DOHH2 (cell line): ENCODE data around the gene CHN2.

Experiments
- H3F3A ChIP-seq: fragments of 200-600 bp; sonication (generic), shearing (Covaris generic); 2 replicates; pipeline ENCODE4 v1.6.0; 2016; ENCODE audit warnings: antibody characterized with exemption, mild to moderate bottlenecking; ENCODE audit not compliant: control insufficient read depth, insufficient read depth
- H3K27ac ChIP-seq: fragments of 200-600 bp; sonication (generic); 2 replicates; pipeline ENCODE4 v1.5.1; 2014; ENCODE audit warnings: low read depth, mild to moderate bottlenecking, low read length, moderate library complexity
- H3K27me3 ChIP-seq: fragments of 200-600 bp; sonication (generic); 2 replicates; pipeline ENCODE4 v1.6.1; 2014; ENCODE audit warnings: mild to moderate bottlenecking, low read length, mixed read lengths; ENCODE audit not compliant: control insufficient read depth
- H3K36me3 ChIP-seq: fragments of 200-600 bp; sonication (generic); 2 replicates; pipeline ENCODE4 v1.6.1; 2014; ENCODE audit warnings: mild to moderate bottlenecking, low read length, moderate library complexity, mixed read lengths; ENCODE audit not compliant: control insufficient read depth
- H3K4me1 ChIP-seq: fragments of 200-600 bp; sonication (generic); 2 replicates; pipeline ENCODE4 v1.6.1; 2014; ENCODE audit warnings: mild to moderate bottlenecking, low read length, mixed read lengths; ENCODE audit not compliant: control insufficient read depth
- H3K4me2 ChIP-seq: fragments of 200-600 bp; sonication (generic); 2 replicates; pipeline ENCODE4 v1.6.0; 2014; ENCODE audit warnings: mild to moderate bottlenecking, low read length, moderate library complexity
- H3K4me3 ChIP-seq: fragments of 200-600 bp; sonication (generic); 2 replicates; pipeline ENCODE4 v1.5.1; 2014; ENCODE audit warnings: mild to moderate bottlenecking, low read length, mixed read lengths
- H3K79me2 ChIP-seq: fragments of 200-600 bp; sonication (generic); 2 replicates; pipeline ENCODE4 v1.6.1; 2014; ENCODE audit warnings: mild to moderate bottlenecking, low read length, mixed read lengths; ENCODE audit not compliant: control insufficient read depth
- H3K9me2 ChIP-seq: fragments of 200-600 bp; sonication (generic); replicated peaks from 2 replicates; pipeline ENCODE4 v1.6.1; 2014; ENCODE audit warnings: mild to moderate bottlenecking, low read length, mixed read lengths; ENCODE audit not compliant: control insufficient read depth
- H3K9me3 ChIP-seq: fragments of 200-600 bp; sonication (generic); 2 replicates; pipeline ENCODE4 v1.6.1; 2014; ENCODE audit warnings: antibody characterized with exemption, low read length, mixed read lengths; ENCODE audit not compliant: control insufficient read depth, insufficient read depth
- H4K20me1 ChIP-seq: fragments of 200-600 bp; sonication (generic); 2 replicates; pipeline ENCODE4 v1.6.0; 2014; ENCODE audit warnings: low read depth, mild to moderate bottlenecking, antibody characterized with exemption, low read length, moderate library complexity; ENCODE audit not compliant: control insufficient read depth, insufficient read depth
- EZH2phosphoT487 ChIP-seq: fragments of 200-600 bp; sonication (generic); IDR thresholded peaks from 2 replicates; pipeline ENCODE4 v1.6.1; 2017; ENCODE audit warnings: borderline replicate concordance, mild to moderate bottlenecking, antibody characterized with exemption, low read length, moderate library complexity, mixed read lengths
- TF ChIP-seq, protein P1 (sequence below): fragments of 200-600 bp; sonication (generic); IDR thresholded peaks from one replicate; pipeline ENCODE4 v1.5.1; 2014; ENCODE audit warnings: antibody characterized with exemption, mild to moderate bottlenecking, low read depth, low read length; ENCODE audit not compliant: poor library complexity, severe bottlenecking

The CHN2 gene

GRCh38 chr7:29278337-29279069, 83.9 kb downstream of the CHN2 start:
- H3K36me3 ChIP-seq = no peaks in the 10 kb centered on the region
- H3K4me3 ChIP-seq = no peak overlapping the region
- H3K27ac ChIP-seq = no peak overlapping the region
- H3K4me2 ChIP-seq = no peak overlapping the region
- no peaks in the 10 kb centered on the region for H3K9me2 ChIP-seq
- no peaks in the 10 kb centered on the region for H3F3A ChIP-seq
- TF ChIP-seq, protein P1, sequence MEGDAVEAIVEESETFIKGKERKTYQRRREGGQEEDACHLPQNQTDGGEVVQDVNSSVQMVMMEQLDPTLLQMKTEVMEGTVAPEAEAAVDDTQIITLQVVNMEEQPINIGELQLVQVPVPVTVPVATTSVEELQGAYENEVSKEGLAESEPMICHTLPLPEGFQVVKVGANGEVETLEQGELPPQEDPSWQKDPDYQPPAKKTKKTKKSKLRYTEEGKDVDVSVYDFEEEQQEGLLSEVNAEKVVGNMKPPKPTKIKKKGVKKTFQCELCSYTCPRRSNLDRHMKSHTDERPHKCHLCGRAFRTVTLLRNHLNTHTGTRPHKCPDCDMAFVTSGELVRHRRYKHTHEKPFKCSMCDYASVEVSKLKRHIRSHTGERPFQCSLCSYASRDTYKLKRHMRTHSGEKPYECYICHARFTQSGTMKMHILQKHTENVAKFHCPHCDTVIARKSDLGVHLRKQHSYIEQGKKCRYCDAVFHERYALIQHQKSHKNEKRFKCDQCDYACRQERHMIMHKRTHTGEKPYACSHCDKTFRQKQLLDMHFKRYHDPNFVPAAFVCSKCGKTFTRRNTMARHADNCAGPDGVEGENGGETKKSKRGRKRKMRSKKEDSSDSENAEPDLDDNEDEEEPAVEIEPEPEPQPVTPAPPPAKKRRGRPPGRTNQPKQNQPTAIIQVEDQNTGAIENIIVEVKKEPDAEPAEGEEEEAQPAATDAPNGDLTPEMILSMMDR = no peak
- TF ChIP-seq EZH2phosphoT487 = no peak
- H3K79me2 ChIP-seq = no peaks in the 10 kb centered on the region
- H3K4me1 ChIP-seq = no peaks in the 10 kb centered on the region
- no peaks in the 10 kb centered on the region for H3K9me3 ChIP-seq
- H3K27me3 ChIP-seq = no peaks in the 10 kb centered on the region
- H4K20me1 ChIP-seq = no peaks in the 10 kb centered on the region

DNA sequence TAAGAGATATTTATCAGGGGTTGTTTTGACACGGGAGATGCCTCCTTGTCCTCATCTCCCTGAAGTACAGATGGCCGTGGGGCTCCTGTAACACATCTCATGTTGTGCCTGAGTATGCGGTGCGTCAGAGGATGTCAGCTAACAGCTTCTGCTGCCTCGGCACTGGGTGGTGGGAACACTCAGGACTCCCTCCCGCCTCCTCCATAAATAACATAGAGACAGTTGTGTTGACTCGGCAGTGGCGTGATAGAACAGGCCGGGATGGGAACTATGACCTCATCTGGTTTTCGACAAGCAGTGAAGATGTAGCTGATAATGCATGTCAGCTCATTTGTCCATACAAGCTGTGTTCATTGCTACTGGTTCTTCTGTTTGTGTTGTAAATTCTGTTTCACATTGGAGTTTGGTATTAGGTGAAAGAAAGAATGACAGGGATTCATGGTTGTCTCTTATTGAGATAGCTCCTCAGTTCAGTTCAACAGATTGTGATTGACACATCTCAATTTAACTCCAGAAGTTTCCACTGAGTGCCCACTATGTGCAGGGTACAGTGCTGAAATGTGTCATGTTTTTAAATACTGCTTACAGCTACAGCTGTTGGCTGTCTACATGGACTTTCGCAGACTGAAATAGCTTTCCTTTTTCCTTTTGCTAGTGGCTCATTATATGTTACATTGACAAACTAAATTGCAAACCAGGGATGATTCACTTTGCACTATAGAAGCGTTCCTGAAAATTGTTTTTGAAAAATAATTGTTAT, 87.4 kb downstream of the CHN2 start:
- no peak for TF ChIP-seq EZH2phosphoT487
- no peaks in the 10 kb centered on the region for H3F3A ChIP-seq

GRCh38 chr7:29282819-29283414, 88.3 kb downstream of the CHN2 start:
- Histone ChIP-seq H3K9me3 (no peaks in the 10 kb centered on the region), H3K79me2 (no peaks in the 10 kb centered on the region), H3K4me2 (no peak overlapping the region), H3K4me1 (no peaks in the 10 kb centered on the region), H4K20me1 (no peaks in the 10 kb centered on the region), H3K27me3 (no peaks in the 10 kb centered on the region; the same call in 1 of the 2 replicates), H3K4me3 (no peak overlapping the region), H3K9me2 (no peaks in the 10 kb centered on the region), H3F3A (no peaks in the 10 kb centered on the region), H3K27ac (no peak overlapping the region), H3K36me3 (no peaks in the 10 kb centered on the region)
- TF ChIP-seq, protein P1 = no peak
- TF ChIP-seq EZH2phosphoT487 = no peak

More for the DNA sequence above, 87.4 kb downstream of the CHN2 start:
- no peak overlapping the region for H3K27ac ChIP-seq
- no peaks in the 10 kb centered on the region for H3K36me3 ChIP-seq
- no peaks in the 10 kb centered on the region for H4K20me1 ChIP-seq
- H3K4me2 ChIP-seq = no peak overlapping the region
- no peaks in the 10 kb centered on the region; the same call in 1 of the 2 replicates for H3K27me3 ChIP-seq
- no peaks in the 10 kb centered on the region for H3K9me2 ChIP-seq
- H3K79me2 ChIP-seq = no peaks in the 10 kb centered on the region
- H3K4me1 ChIP-seq = no peaks in the 10 kb centered on the region
- H3K4me3 ChIP-seq = no peak overlapping the region
- no peaks in the 10 kb centered on the region for H3K9me3 ChIP-seq
